Neural crest cell (in vitro differentiated cells): ENCODE data around the gene PSMD6. TPM values are rescaled to one million over a fixed set of nuclear protein-coding genes. Genes with fewer than 3 reads are reported as not detected.

ENCODE experiments used
- DNase-seq: peaks from one replicate; pipeline ENCODE4 v3.0.0; 2021; ENCODE audit warnings: low read depth, mixed read lengths, low spot score
- H3K27ac Mint-ChIP-seq: one replicate; pipeline ENCODE4 v1.8.0; 2021; ENCODE audit warnings: mild to moderate bottlenecking, mixed read lengths; ENCODE audit not compliant: unreplicated experiment
- H3K27me3 Mint-ChIP-seq: 2 replicates; pipeline ENCODE4 v1.8.0; 2021; ENCODE audit warnings: low read depth, mild to moderate bottlenecking, mixed read lengths
- H3K36me3 Mint-ChIP-seq: 2 replicates; pipeline ENCODE4 v1.8.0; 2021; ENCODE audit warnings: low read depth, mild to moderate bottlenecking, mixed read lengths
- H3K4me1 Mint-ChIP-seq: 2 replicates; pipeline ENCODE4 v1.8.0; 2021; ENCODE audit warnings: mixed read lengths
- H3K4me3 Mint-ChIP-seq: one replicate; pipeline ENCODE4 v1.8.0; 2021; ENCODE audit warnings: mild to moderate bottlenecking, mixed read lengths
- H3K9me3 Mint-ChIP-seq: 2 replicates; pipeline ENCODE4 v1.8.0; 2021; ENCODE audit warnings: mixed read lengths
- CTCF ChIP-seq: fragments of 200-600 bp; sonication (generic); conservative IDR thresholded peaks from 2 replicates; pipeline ENCODE4 v1.5.0; 2021; ENCODE audit warnings: antibody characterized with exemption, mild to moderate bottlenecking
- total RNA-seq: library from RNA; stranded (reverse); gene quantifications from 2 replicates; pipeline ENCODE4 v1.2.1, GENCODE V29; 2021

PSMD6 gene
- total RNA-seq, 1 donor from 2014 or later, result 103 TPM

- Mint-ChIP-seq H3K4me3 (peak overlapping the region; percentile 59), H3K9me3 (no peaks in the 10 kb centered on the region), H3K36me3 (no peaks in the 10 kb centered on the region), H3K27ac (peak overlapping the region; percentile 91), H3K27me3 (no peaks in the 10 kb centered on the region), H3K4me1 (peaks cover 63% of the 10 kb centered on the region)
- no peak for TF ChIP-seq CTCF
- peak; percentile 26 for DNase-seq
These were observed 52.4 kb downstream of the PSMD6 start for GRCh38 chr3:63970631-63971475.

- no peak for DNase-seq
- H3K27ac Mint-ChIP-seq, result peak overlapping the region; percentile 43
These were observed 53.4 kb downstream of the PSMD6 start for GRCh38 chr3:63969876-63970275.

GRCh38 chr3:63968612-63969350, 54.5 kb downstream of the PSMD6 start:
- Mint-ChIP-seq H3K9me3 (no peaks in the 10 kb centered on the region), H3K27me3 (no peaks in the 10 kb centered on the region), H3K36me3 (no peaks in the 10 kb centered on the region), H3K4me3 (peak overlapping the region; percentile 1), H3K4me1 (peaks cover 65% of the 10 kb centered on the region), H3K27ac (no peak overlapping the region)
- no peak for TF ChIP-seq CTCF
- no peak for DNase-seq

More at GRCh38 chr3:63969876-63970275, 53.4 kb downstream of the PSMD6 start:
- no peaks in the 10 kb centered on the region for H3K27me3 Mint-ChIP-seq
- peaks cover 62% of the 10 kb centered on the region for H3K4me1 Mint-ChIP-seq
- TF ChIP-seq CTCF, result no peak
- no peaks in the 10 kb centered on the region for H3K36me3 Mint-ChIP-seq
- peak overlapping the region; percentile 10 for H3K4me3 Mint-ChIP-seq
- H3K9me3 Mint-ChIP-seq, result no peaks in the 10 kb centered on the region

GRCh38 chr3:63967675-63968611, 55.4 kb downstream of the PSMD6 start:
- peak overlapping the region; percentile 1 for H3K4me3 Mint-ChIP-seq
- TF ChIP-seq CTCF, result no peak
- no peaks in the 10 kb centered on the region for H3K27me3 Mint-ChIP-seq
- H3K4me1 Mint-ChIP-seq, result peaks cover 67% of the 10 kb centered on the region
- no peaks in the 10 kb centered on the region for H3K9me3 Mint-ChIP-seq
- no peaks in the 10 kb centered on the region for H3K36me3 Mint-ChIP-seq
- H3K27ac Mint-ChIP-seq, result no peak overlapping the region
- no peak for DNase-seq

GRCh38 chr3:63966871-63967270, 56.4 kb downstream of the PSMD6 start:
- DNase-seq, result no peak
- Mint-ChIP-seq H3K4me3 (no peak overlapping the region), H3K27me3 (no peaks in the 10 kb centered on the region), H3K9me3 (no peaks in the 10 kb centered on the region), H3K36me3 (no peaks in the 10 kb centered on the region), H3K4me1 (peaks cover 57% of the 10 kb centered on the region), H3K27ac (no peak overlapping the region)
- no peak for TF ChIP-seq CTCF
